ENCODE results near the gene CUL5.
A peak's percentile ranks its signal among the peaks of the same experiment; 100 is the strongest.

Gene CUL5

DNA sequence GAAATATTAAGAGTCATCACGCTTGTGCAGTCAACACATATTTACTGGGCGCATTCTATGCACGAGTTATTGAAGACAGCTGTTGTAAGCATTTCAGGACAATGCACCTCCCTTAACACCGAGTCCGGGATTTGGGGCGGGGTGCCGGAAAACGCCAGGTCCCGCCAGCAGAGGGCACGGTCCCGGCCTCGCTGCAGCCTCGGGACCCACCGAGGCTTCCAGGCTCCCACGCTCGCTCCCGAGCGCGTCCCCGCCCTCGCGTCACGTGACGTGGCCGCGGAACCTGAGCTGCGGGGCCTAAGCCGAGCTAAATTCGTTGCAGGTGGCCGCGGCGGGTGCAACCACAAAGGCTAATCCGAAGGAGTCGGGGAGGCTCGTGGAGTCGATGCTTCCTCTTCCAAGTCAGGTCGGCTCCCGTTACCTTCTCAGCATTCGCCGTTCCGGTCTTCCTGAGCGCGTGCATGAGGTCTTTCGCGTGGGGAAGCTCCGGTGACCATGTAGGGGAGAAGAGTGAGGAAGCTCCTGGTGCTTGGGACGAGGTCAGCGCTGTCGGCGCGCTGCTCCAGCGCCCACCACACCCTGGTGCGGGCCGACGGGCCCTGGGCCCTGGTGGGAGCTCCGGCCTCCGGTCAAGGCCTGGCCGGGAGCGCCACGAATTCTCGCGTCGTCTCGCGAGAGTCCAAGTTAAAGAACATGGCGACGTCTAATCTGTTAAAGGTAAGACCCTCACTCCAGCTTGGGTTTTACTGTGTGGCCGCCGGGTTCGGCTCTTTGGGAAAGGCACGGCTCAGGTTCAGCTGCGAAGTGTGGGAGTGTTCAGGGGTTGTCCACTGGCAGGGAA, at the start of gene CUL5:
CUL5 (plus strand) TSS at position 243 of the 841 bp plus-strand sequence; CDS start at position 694, 451 bp downstream.
- ChIA-PET POLR2A (interaction anchor here (0.6 to 1.9 kb wide), 13 partner anchors 10 to 333 kb away, joined by 3 to 13 read pairs (median 3); no protein-coding TSS in a partner anchor), CTCF (interaction anchor here (0.5 to 2.0 kb wide), 14 partner anchors 9 to 1555 kb away, joined by 3 to 8 read pairs (median 4); partner anchors contain the start of genes ACAT1, ATM and NPAT)
- peak; percentile 93 for DNase-seq (ENCODE audit: extremely low spot score)
- TF ChIP-seq L3MBTL2 (conservative IDR thresholded peaks at IDR 0.05) (peak; percentile 89), ELF4 (IDR thresholded peaks at IDR 0.05) (peak; percentile 72), FOXM1 (IDR thresholded peaks at IDR 0.05; ENCODE audit: borderline replicate concordance) (no peak)

DNA sequence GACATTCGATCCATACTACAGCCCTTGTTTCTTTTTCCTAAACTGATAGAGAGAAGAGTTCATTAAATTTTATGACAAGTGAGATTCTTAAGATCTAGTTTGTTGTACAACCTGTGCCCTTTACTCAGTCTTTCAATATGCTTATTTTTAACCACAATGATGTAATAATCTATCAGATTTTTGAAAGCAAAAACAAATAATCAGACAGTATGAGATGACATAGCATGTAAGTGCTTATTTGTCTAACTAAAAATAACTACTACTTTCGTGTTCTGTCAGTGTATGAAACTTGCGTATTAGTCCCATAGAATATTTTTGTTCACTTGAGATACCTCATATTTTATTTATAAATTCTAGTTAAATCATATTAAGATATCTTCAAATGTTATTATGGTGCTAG, 47.2 kb upstream of the CUL5 start:
- DNase-seq (ENCODE audit: extremely low spot score), result no peak
- TF ChIP-seq HDGF (IDR thresholded peaks at IDR 0.05; ENCODE audit: borderline replicate concordance), result no peak
- TF ChIP-seq FOXK2 (IDR thresholded peaks at IDR 0.05), result no peak
- TF ChIP-seq FOXM1 (IDR thresholded peaks at IDR 0.05; ENCODE audit: borderline replicate concordance), result no peak
- no peak for TF ChIP-seq L3MBTL2 (conservative IDR thresholded peaks at IDR 0.05)
- TF ChIP-seq ELF4 (IDR thresholded peaks at IDR 0.05), result no peak
- TF ChIP-seq LEF1 (IDR thresholded peaks at IDR 0.05; ENCODE audit: borderline replicate concordance), result no peak
- no peak for TF ChIP-seq CTBP1 (IDR thresholded peaks at IDR 0.05; ENCODE audit: borderline replicate concordance)
- POLR2A ChIA-PET, result no interaction called here
- CTCF ChIA-PET, result no interaction called here

DNA sequence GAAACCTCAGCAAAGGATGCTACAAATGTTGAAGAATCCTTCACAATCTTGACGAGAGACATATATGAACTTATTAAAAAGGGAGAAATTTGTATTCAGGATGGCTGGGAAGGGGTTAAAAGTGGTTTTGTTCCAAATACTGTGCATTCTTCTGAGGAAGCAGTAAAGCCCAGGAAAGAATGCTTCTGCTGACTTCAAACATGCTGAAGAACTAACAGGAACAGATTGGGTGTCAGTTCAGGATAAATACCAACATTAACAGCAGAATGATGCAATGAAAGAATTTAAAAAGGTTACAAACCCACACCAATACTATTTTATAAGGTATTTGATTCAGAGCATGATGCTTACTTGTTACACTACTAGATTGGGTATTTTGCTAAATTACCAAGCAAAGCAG, 46.5 kb upstream of the CUL5 start:
- no peak for DNase-seq (ENCODE audit: extremely low spot score)
- ChIA-PET CTCF (no interaction called here), POLR2A (no interaction called here)
- TF ChIP-seq ARNT (IDR thresholded peaks at IDR 0.05) (no peak), SUZ12 (IDR thresholded peaks at IDR 0.05) (no peak), ZNF384 (IDR thresholded peaks at IDR 0.05) (no peak), SP1 (IDR thresholded peaks at IDR 0.05) (no peak), CTBP1 (IDR thresholded peaks at IDR 0.05; ENCODE audit: borderline replicate concordance) (no peak), FOXA1 (IDR thresholded peaks at IDR 0.05) (no peak), ELF4 (IDR thresholded peaks at IDR 0.05) (no peak), TARDBP (IDR thresholded peaks at IDR 0.05) (no peak)

DNA sequence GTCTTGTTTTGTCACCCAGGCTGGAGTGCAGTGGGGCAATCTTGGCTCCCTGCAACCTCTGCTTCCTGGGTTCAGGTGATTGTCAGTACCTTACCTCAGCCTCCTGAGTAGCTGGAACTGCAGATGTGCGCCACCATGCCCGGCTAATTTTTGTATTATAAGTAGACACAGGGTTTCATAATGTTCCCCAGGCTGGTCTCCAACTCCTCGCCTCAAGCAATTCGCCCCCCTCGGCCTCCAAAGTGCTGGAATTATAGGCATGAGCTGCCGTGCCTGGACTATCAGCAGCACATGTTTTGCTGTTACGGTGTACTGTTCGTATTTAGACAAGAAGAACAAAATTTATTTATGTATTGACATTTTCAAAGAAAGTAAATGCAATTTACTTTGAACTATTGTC, 45.6 kb upstream of the CUL5 start:
- POLR2A ChIA-PET, result no interaction called here
- DNase-seq (ENCODE audit: extremely low spot score), result no peak
- CTCF ChIA-PET, result no interaction called here
- no peak for TF ChIP-seq HDGF (IDR thresholded peaks at IDR 0.05; ENCODE audit: borderline replicate concordance)

DNA sequence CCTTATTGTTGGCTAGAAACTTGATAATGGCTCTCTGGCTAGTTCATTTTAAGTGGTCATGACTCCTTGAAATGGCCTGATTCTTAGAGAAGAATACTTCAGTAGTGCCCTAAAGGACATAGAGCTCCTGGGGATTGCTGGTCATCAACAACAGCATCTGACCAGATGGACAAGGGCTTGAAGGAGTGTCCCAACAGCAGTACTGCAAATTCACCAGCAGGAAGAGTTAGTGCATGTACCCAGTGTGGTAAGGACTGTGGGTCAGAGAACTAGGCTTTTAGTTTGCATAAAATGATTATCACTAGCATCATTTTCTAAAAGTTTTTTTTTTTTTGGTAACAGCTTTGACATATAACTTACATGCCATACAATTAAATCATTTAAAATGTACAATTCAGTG, 39.5 kb upstream of the CUL5 start:
- ChIA-PET CTCF (interaction anchor here (0.6 kb wide), 1 partner anchor 26 kb away, joined by 4 read pairs; no protein-coding TSS in a partner anchor), POLR2A (interaction anchor here (0.7 kb wide), 1 partner anchor 14 kb away, joined by 3 read pairs; no protein-coding TSS in a partner anchor)
- no peak for TF ChIP-seq SUZ12 (IDR thresholded peaks at IDR 0.05)
- TF ChIP-seq, protein P1, sequence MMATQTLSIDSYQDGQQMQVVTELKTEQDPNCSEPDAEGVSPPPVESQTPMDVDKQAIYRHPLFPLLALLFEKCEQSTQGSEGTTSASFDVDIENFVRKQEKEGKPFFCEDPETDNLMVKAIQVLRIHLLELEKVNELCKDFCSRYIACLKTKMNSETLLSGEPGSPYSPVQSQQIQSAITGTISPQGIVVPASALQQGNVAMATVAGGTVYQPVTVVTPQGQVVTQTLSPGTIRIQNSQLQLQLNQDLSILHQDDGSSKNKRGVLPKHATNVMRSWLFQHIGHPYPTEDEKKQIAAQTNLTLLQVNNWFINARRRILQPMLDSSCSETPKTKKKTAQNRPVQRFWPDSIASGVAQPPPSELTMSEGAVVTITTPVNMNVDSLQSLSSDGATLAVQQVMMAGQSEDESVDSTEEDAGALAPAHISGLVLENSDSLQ (IDR thresholded peaks at IDR 0.05), result no peak
- no peak for TF ChIP-seq HDGF (IDR thresholded peaks at IDR 0.05; ENCODE audit: borderline replicate concordance)
- no peak for TF ChIP-seq ELF4 (IDR thresholded peaks at IDR 0.05)
- TF ChIP-seq FOXM1 (IDR thresholded peaks at IDR 0.05; ENCODE audit: borderline replicate concordance), result no peak
- TF ChIP-seq NFRKB (IDR thresholded peaks at IDR 0.05), result no peak
- no peak for TF ChIP-seq L3MBTL2 (conservative IDR thresholded peaks at IDR 0.05)
- TF ChIP-seq CTBP1 (IDR thresholded peaks at IDR 0.05; ENCODE audit: borderline replicate concordance), result no peak
- TF ChIP-seq SP1 (IDR thresholded peaks at IDR 0.05), result no peak
- peak; percentile 16 for DNase-seq (ENCODE audit: extremely low spot score)

DNA sequence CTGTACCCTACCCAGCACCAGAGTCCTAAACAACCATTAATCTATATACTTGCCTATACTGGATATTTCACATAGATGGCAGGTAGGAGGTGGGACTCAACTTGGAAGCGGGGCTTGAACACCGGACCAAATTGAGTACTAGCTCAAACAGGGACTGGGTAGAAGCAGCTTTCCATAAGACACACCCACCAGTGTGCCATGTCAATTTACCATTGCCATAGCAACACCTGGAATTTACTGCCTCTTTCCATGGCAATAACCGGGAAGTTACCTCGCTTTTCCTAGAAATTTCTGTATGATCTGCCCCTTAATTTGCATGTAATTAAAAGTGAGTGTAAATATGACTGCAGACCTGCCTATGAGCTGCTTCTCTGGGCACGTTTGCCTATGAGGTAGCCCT, 38.6 kb upstream of the CUL5 start:
- ChIA-PET CTCF (interaction anchor here (0.6 kb wide), 2 partner anchors 27 to 703 kb away, joined by 3 to 4 read pairs; no protein-coding TSS in a partner anchor), POLR2A (interaction anchor here (0.7 kb wide), 1 partner anchor 13 kb away, joined by 3 read pairs; no protein-coding TSS in a partner anchor)
- TF ChIP-seq LEF1 (IDR thresholded peaks at IDR 0.05; ENCODE audit: borderline replicate concordance) (no peak), SP1 (IDR thresholded peaks at IDR 0.05) (no peak)
- TF ChIP-seq, protein P1 (IDR thresholded peaks at IDR 0.05), result peak; percentile 61
- no peak for DNase-seq (ENCODE audit: extremely low spot score)

DNA sequence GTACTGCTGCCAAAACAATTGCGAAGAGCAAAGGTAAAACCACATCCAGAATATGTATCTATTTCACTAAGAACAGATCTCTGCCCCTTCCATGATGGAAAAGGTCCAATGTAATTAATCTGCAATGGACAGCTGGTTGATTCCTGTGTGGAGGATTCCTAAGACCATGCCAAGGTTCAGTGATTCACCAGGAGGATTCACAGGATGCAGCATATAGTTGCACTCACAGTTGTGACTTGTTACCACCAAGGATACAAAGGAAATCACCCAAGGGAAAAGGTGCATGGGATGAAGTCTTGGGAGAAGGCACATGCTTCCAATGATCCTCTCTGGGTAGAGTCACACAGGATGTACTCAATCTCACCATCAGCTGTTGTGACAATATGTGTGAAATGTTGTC, 35.1 kb upstream of the CUL5 start:
- ChIA-PET POLR2A (no interaction called here), CTCF (interaction anchor here (0.8 to 1.8 kb wide), 2 partner anchors 35 to 175 kb away, joined by 4 to 7 read pairs; partner anchors contain the start of gene CUL5)
- TF ChIP-seq ELF4 (IDR thresholded peaks at IDR 0.05) (no peak), FOXA1 (IDR thresholded peaks at IDR 0.05) (no peak), ARNT (IDR thresholded peaks at IDR 0.05) (no peak), HDGF (IDR thresholded peaks at IDR 0.05; ENCODE audit: borderline replicate concordance) (no peak), SUZ12 (IDR thresholded peaks at IDR 0.05) (no peak), BHLHE40 (IDR thresholded peaks at IDR 0.05; ENCODE audit: borderline replicate concordance) (no peak), ZNF384 (IDR thresholded peaks at IDR 0.05) (no peak), L3MBTL2 (conservative IDR thresholded peaks at IDR 0.05) (no peak), FOXM1 (IDR thresholded peaks at IDR 0.05; ENCODE audit: borderline replicate concordance) (no peak), FOXK2 (IDR thresholded peaks at IDR 0.05) (no peak)
- no peak for DNase-seq (ENCODE audit: extremely low spot score)

Data from HEK293T (cell line).